Posterior vena cava (tissue), 2 donors: ENCODE results near the gene CHST15. TPM values are rescaled to one million over a fixed set of nuclear protein-coding genes. Genes with fewer than 3 reads are reported as not detected.

Experiments used
- DNase-seq: peaks from one replicate; pipeline ENCODE4 v3.0.0-alpha.2; 2020; ENCODE audit warnings: low spot score
- intact Hi-C, 2 donors: fragments of 100-400 bp; cut with DNase I; formaldehyde crosslinking; loops; one replicate each; pipeline versions ENCODE4 v1.14.1 to v1.14.2; 2022 to 2023
- total RNA-seq, 2 donors: library from RNA; stranded (reverse); fragmentation: NEBNext Ultra II Directional; extraction: Animal tissue kit (Norgen Biotek cat#: 25700); gene quantifications; one replicate each; pipeline ENCODE4 v1.2.1, GENCODE V29; 2021
- donor health status: DM: yes; HTN: yes; CAD: no.
- donor health status: DM: yes; HTN: yes; CAD: no.

Gene CHST15
- total RNA-seq, 2 donors from 2014 or later = 25.8 to 30.1 TPM

- intact Hi-C loops = no loop called here
- no peak for DNase-seq
Observed at GRCh38 chr10:123970207-123970926, 123.0 kb downstream of the CHST15 start.

GRCh38 chr10:123967626-123968243 is 125.7 kb downstream of the CHST15 start:
- peak; percentile 90 for DNase-seq
- intact Hi-C loops = loop anchor here (1.0 to 10.0 kb wide), 3 partner anchors 193 to 385 kb away; no protein-coding TSS in a partner anchor

- no peak for DNase-seq
- intact Hi-C loops = loop anchor here (10.0 kb wide), 2 partner anchors 192 to 222 kb away; no protein-coding TSS in a partner anchor
Observed at GRCh38 chr10:123966896-123967231, 126.5 kb downstream of the CHST15 start.

- no peak for DNase-seq
- intact Hi-C loops = loop anchor here (10.0 kb wide), 2 partner anchors 191 to 221 kb away; no protein-coding TSS in a partner anchor
Observed at GRCh38 chr10:123965973-123966895, 127.2 kb downstream of the CHST15 start.

- no peak for DNase-seq
- intact Hi-C loops = loop anchor here (10.0 kb wide), 2 partner anchors 190 to 220 kb away; no protein-coding TSS in a partner anchor
Observed at GRCh38 chr10:123964953-123965352, 128.4 kb downstream of the CHST15 start.

- intact Hi-C loops = loop anchor here (10.0 kb wide), 2 partner anchors 188 to 218 kb away; no protein-coding TSS in a partner anchor
- DNase-seq = no peak
Observed at GRCh38 chr10:123962756-123963530, 130.5 kb downstream of the CHST15 start.

- DNase-seq = no peak
- intact Hi-C loops = no loop called here
Observed at GRCh38 chr10:123958241-123958640, 135.2 kb downstream of the CHST15 start.

Other genes with a start within 250 kb of the CHST15 start
- gene CPXM2, start 201.8 kb downstream of the CHST15 start, total RNA-seq = 100 to 1,000 TPM in 1 of 2 donors, 10 to 100 TPM in 1; 98.3 to 200 TPM